Esophagus squamous epithelium (tissue), 4 donors: ENCODE results near the gene KCNJ9.

Experiments
- POLR2A ChIP-seq, 4 donors: fragments of 450-650 bp; IDR thresholded peaks; one replicate each; pipeline ENCODE4 v1.6.1; 2017; ENCODE audit warnings: antibody characterized with exemption in 4 of 4, mild to moderate bottlenecking in 4 of 4, moderate library complexity in 3 of 4
- TF ChIP-seq, protein P1 (sequence below), 6 experiments: fragments of 450-650 bp in 4 of 6; fragments of 200-600 bp in 2 of 6; sonication (generic) in 2 of 6; IDR thresholded peaks; one replicate each; pipeline ENCODE4 v1.5.1; 2016 to 2019; ENCODE audit warnings: antibody characterized with exemption in 6 of 6, mild to moderate bottlenecking in 4 of 6, moderate library complexity in 4 of 6

DNA sequence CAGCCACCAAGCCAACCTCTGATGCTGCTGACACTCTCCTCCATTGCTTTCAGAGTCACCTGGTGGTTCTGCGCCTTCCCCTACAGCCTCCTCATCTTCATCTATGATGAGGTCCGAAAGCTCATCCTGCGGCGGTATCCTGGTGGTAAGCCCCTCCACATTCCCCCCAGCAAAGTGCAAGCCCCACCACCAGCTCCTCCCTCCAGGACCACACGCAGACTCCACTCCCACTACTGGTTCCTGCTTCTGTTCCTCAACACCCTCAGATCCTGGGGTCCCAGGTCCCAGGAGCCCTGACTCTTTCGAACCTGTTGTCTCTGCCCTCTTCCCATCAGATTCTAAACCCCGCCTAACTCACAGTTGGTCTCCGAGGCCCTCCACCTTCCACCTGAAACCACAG lies 58.5 kb downstream of the KCNJ9 start:
- TF ChIP-seq POLR2A (IDR thresholded peaks at IDR 0.05): no peak
- TF ChIP-seq, protein P1, sequence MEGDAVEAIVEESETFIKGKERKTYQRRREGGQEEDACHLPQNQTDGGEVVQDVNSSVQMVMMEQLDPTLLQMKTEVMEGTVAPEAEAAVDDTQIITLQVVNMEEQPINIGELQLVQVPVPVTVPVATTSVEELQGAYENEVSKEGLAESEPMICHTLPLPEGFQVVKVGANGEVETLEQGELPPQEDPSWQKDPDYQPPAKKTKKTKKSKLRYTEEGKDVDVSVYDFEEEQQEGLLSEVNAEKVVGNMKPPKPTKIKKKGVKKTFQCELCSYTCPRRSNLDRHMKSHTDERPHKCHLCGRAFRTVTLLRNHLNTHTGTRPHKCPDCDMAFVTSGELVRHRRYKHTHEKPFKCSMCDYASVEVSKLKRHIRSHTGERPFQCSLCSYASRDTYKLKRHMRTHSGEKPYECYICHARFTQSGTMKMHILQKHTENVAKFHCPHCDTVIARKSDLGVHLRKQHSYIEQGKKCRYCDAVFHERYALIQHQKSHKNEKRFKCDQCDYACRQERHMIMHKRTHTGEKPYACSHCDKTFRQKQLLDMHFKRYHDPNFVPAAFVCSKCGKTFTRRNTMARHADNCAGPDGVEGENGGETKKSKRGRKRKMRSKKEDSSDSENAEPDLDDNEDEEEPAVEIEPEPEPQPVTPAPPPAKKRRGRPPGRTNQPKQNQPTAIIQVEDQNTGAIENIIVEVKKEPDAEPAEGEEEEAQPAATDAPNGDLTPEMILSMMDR (IDR thresholded peaks at IDR 0.05): no peak
